ENCODE measurements around the gene MTFR1L. TPM values are rescaled to one million over a fixed set of nuclear protein-coding genes. Genes with fewer than 3 reads are reported as not detected.

Gene MTFR1L
- total RNA-seq, 2 donors from 2014 or later: 34.0 to 39.1 TPM

GRCh38 chr1:25870614-25871013, 50.9 kb downstream of the MTFR1L start:
- DNase-seq (no peak), ATAC-seq (replicated peaks in 1 of 2) (no peak)
- H3K27ac Mint-ChIP-seq: no peak overlapping the region
- no peaks in the 10 kb centered on the region for H3K36me3 Mint-ChIP-seq (ENCODE audit: insufficient read depth in 2 of 2)
- peaks cover 16% of the 10 kb centered on the region for H3K4me1 Mint-ChIP-seq (ENCODE audit: low read depth)
- H3K9me3 Mint-ChIP-seq: no peaks in the 10 kb centered on the region
- H3K27me3 Mint-ChIP-seq (ENCODE audit: low read depth): no peaks in the 10 kb centered on the region
- H3K4me3 Mint-ChIP-seq: no peak overlapping the region

DNA sequence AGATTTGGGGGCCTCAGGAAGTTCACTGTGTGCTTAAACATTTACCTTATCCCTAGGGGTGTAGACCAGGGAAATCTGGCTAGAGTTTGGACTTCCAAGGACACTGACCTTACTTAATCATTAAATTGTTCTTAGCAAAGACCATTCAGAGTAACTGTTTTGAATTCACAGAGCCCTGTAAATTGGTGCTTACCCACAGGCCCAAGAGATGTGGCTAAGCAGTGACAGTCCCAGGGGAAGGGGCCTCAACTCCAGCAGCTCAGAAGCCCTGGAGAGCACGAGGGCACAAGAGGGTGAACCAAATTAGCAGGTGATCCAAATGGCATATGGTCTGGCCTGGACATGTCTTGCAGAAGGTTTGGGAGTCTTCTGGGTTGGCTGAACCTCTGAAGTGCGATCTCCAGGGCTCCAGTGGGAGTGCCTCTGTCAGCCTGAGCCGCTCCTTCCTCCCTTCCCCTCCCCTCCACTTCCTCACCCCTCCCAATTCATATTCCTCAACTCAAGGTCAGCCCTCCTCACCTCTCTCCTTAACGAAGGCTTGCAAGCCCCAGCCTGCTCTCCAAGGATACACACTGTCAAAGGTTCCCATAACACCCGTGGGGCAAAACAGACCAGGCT, 51.4 kb downstream of the MTFR1L start:
- no peak for DNase-seq
- no peaks in the 10 kb centered on the region for H3K9me3 Mint-ChIP-seq
- H3K27me3 Mint-ChIP-seq (ENCODE audit: low read depth): peaks cover 3% of the 10 kb centered on the region
- no peaks in the 10 kb centered on the region for H3K36me3 Mint-ChIP-seq (ENCODE audit: insufficient read depth in 2 of 2)
- ATAC-seq (replicated peaks in 1 of 2): no peak
- peaks cover 19% of the 10 kb centered on the region for H3K4me1 Mint-ChIP-seq (ENCODE audit: low read depth)
- H3K4me3 Mint-ChIP-seq: no peak overlapping the region
- H3K27ac Mint-ChIP-seq: no peak overlapping the region

DNA sequence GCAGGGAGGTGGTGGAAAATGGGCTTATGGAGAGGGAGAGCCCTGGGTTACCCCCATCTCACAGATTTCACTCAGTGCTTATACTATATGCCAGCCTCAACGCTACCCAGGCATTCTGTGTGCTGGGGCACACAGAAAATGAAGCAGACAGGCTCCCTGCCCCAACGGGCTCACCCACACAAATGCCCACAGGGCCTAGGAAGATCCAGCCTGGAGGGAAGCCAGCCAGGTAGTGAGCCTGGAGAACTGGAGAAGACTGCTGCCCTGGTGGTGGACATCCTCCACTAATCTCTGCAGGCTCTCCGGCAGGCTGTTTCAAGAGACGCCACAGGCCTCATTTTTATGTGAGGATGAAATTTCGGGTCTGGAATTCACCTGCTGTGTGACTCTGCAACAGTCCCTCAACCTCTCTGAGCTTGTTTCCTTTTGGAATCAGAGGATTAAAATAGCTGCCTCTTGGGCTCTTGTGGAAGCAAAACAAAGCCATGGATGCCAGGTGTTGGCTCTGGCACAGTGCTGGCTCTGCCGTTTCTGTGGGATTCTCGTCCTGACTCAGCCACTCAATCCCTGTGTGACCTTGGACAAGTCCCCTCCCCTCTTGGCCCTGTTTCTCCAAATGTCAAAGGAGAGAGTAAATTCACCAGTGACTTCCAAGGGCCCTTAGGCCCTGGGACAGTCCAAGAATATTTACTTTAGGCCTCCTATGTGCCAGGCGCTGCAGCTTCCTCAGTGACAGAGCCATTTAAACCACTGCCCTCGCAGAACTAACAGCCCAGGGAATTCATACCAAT, 52.1 kb downstream of the MTFR1L start:
- DNase-seq (no peak), ATAC-seq (replicated peaks in 1 of 2) (no peak)
- peaks cover 24% of the 10 kb centered on the region for H3K4me1 Mint-ChIP-seq (ENCODE audit: low read depth)
- H3K36me3 Mint-ChIP-seq (ENCODE audit: insufficient read depth in 2 of 2): no peaks in the 10 kb centered on the region
- peaks cover 10% of the 10 kb centered on the region for H3K27me3 Mint-ChIP-seq (ENCODE audit: low read depth)
- H3K4me3 Mint-ChIP-seq: no peak overlapping the region
- H3K27ac Mint-ChIP-seq: no peak overlapping the region
- H3K9me3 Mint-ChIP-seq: no peaks in the 10 kb centered on the region

DNA sequence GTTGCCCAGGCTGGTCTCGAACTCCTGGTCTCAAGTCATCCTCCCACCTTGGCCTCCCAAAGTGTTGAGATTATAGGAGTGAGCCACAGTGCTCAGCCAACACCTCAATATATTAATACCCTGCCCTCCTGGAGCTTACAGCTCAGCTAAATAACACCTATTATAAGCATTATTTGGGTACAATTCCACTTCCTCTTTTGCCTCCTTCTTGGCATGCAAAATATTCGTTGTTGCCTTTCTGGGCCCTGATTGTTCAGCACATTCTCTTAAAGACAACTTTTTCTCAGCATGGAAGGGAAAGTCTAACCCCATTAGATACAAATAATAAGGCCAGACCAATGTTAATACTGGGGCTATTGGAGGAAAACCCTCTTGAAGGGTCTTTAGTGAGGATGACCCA, 53.0 kb downstream of the MTFR1L start:
- H3K36me3 Mint-ChIP-seq (ENCODE audit: insufficient read depth in 2 of 2): no peaks in the 10 kb centered on the region
- ATAC-seq (replicated peaks in 1 of 2): no peak
- no peak for DNase-seq
- no peaks in the 10 kb centered on the region for H3K9me3 Mint-ChIP-seq
- no peak overlapping the region for H3K4me3 Mint-ChIP-seq
- peaks cover 10% of the 10 kb centered on the region for H3K27me3 Mint-ChIP-seq (ENCODE audit: low read depth)
- H3K27ac Mint-ChIP-seq: no peak overlapping the region
- peaks cover 24% of the 10 kb centered on the region for H3K4me1 Mint-ChIP-seq (ENCODE audit: low read depth)

DNA sequence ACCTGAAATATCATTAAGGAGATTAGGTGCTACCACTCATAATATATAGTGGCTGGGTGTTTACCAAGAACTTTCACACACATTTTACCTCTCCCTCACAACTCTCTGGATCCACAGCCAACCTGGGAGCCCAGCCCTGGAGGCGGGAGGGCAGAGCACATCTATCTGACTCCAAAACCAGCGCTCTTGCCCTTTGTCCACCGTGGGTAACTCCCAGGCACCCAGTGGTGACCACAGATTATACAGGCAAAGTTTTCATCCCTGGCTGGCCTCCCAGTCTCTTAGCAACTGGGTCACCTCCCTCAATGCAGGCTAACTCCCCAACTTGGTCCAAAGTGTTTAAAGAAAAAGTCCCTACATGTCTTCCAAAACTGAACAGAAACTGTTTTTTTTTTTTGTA, 53.4 kb downstream of the MTFR1L start:
- Mint-ChIP-seq H3K27me3 (ENCODE audit: low read depth) (peaks cover 10% of the 10 kb centered on the region), H3K4me1 (ENCODE audit: low read depth) (peaks cover 24% of the 10 kb centered on the region), H3K4me3 (no peak overlapping the region), H3K36me3 (ENCODE audit: insufficient read depth in 2 of 2) (no peaks in the 10 kb centered on the region), H3K27ac (no peak overlapping the region), H3K9me3 (no peaks in the 10 kb centered on the region)
- DNase-seq: no peak
- ATAC-seq (replicated peaks in 1 of 2): no peak

DNA sequence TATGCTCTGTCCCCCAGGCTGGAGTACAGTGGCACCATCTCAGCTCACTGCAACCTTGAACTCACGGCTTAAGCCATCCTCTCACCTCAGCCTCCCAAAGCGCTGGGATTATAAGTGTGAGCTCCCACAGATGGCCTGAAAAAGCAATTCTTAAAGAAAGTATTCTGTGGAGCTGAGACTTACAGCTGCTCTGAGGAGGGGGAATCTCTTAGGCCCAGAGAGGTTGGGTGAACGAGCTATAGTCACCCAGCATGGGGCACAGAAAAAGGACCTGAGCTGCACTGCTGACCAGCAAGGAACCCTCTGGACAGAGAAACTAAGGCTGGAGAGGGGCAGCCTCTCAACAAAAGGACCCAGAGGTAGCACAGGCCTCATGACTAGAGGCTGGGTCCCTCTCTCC, 54.5 kb downstream of the MTFR1L start:
- Mint-ChIP-seq H3K4me3 (peak overlapping the region in 1 of 2 donors; percentile 93), H3K36me3 (ENCODE audit: insufficient read depth in 2 of 2) (no peaks in the 10 kb centered on the region), H3K4me1 (ENCODE audit: low read depth) (peaks cover 24% of the 10 kb centered on the region)

GRCh38 chr1:25874635-25875153, 54.9 kb downstream of the MTFR1L start:
- Mint-ChIP-seq H3K27ac (peak overlapping the region; percentile 46), H3K4me3 (peak overlapping the region; percentile 87 to 93), H3K36me3 (ENCODE audit: insufficient read depth in 2 of 2) (no peaks in the 10 kb centered on the region), H3K9me3 (no peaks in the 10 kb centered on the region), H3K27me3 (ENCODE audit: low read depth) (peaks cover 10% of the 10 kb centered on the region), H3K4me1 (ENCODE audit: low read depth) (peaks cover 24% of the 10 kb centered on the region)
- ATAC-seq (replicated peaks in 1 of 2) (no peak), DNase-seq (no peak)

More for the DNA sequence above, 54.5 kb downstream of the MTFR1L start:
- H3K27me3 Mint-ChIP-seq (ENCODE audit: low read depth): peaks cover 10% of the 10 kb centered on the region
- no peak for DNase-seq
- ATAC-seq (replicated peaks in 1 of 2): no peak
- H3K27ac Mint-ChIP-seq: no peak overlapping the region
- no peaks in the 10 kb centered on the region for H3K9me3 Mint-ChIP-seq

- H3K27ac Mint-ChIP-seq: peak within 1 kb of the TSS; percentile 46
- peaks cover 10% of the 10 kb centered on the region for H3K27me3 Mint-ChIP-seq (ENCODE audit: low read depth)
- DNase-seq (peak; percentile 76 to 79), ATAC-seq (replicated peaks in 1 of 2) (peak; percentile 90)
- no peaks in the 10 kb centered on the region for H3K36me3 Mint-ChIP-seq (ENCODE audit: insufficient read depth in 2 of 2)
- H3K4me3 Mint-ChIP-seq: peak within 1 kb of the TSS; percentile 87 to 93
- H3K4me1 Mint-ChIP-seq (ENCODE audit: low read depth): peaks cover 24% of the 10 kb centered on the region
- no peaks in the 10 kb centered on the region for H3K9me3 Mint-ChIP-seq
Observed at GRCh38 chr1:25875154-25875855, 55.6 kb downstream of the MTFR1L start, which contains the start of gene PAQR7. Gene PAQR7, minus strand, starts transcription at chr1:25875708. Its CDS starts 11,869 bp downstream, at chr1:25863839.

DNA sequence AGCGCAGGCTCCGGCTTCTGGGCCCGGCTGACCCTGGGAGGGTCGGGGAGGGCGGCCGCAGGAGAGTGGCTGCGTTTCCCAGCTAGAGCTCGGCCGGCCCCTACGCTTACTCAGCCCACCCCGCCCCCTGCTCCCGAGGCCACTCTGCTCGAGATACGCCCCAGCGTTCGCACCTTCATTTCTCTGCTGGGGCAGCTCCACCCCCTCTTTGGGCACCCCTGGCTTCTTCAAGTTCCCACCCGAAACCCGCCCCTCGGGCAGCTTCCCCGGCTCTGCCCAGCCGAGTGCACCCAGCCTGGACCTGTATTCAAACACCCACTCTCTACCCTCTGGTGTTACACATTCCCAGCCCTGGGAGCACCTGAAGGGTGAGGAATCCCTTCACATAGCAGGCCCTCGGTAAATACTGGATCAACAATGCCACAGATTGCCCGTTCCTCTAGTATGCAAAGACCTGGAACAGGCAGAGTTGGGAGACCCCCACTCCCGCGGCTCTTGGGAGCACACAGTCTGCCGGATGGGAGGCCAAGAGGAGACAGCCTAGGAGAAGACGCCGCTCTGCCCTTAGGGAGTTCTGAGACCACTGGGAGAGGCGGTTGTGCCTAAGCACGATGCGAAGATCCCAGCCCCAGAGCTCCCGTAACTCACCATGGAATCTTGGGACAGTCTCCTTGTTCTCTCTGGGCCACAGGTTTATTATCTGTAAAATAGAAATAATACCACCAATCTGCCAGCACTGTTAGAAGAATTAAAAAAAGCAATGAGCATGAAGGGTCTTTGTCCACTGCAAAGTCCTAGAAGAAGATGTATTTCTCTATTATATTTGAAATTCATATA, 56.3 kb downstream of the MTFR1L start:
- peak overlapping the region; percentile 83 to 93 for H3K4me3 Mint-ChIP-seq
- H3K27me3 Mint-ChIP-seq (ENCODE audit: low read depth): peaks cover 10% of the 10 kb centered on the region
- H3K27ac Mint-ChIP-seq: no peak overlapping the region
- H3K36me3 Mint-ChIP-seq (ENCODE audit: insufficient read depth in 2 of 2): no peaks in the 10 kb centered on the region
- H3K9me3 Mint-ChIP-seq: no peaks in the 10 kb centered on the region
- ATAC-seq (replicated peaks in 1 of 2): peak; percentile 52 to 58
- H3K4me1 Mint-ChIP-seq (ENCODE audit: low read depth): peaks cover 24% of the 10 kb centered on the region
- DNase-seq: no peak

GRCh38 chr1:25876693-25877077, 56.9 kb downstream of the MTFR1L start:
- Mint-ChIP-seq H3K9me3 (no peaks in the 10 kb centered on the region), H3K27me3 (ENCODE audit: low read depth) (peaks cover 10% of the 10 kb centered on the region), H3K4me1 (ENCODE audit: low read depth) (peaks cover 24% of the 10 kb centered on the region), H3K4me3 (peak overlapping the region in 1 of 2 donors; percentile 83), H3K36me3 (ENCODE audit: insufficient read depth in 2 of 2) (no peaks in the 10 kb centered on the region), H3K27ac (no peak overlapping the region)
- DNase-seq: no peak
- no peak for ATAC-seq (replicated peaks in 1 of 2)

DNA sequence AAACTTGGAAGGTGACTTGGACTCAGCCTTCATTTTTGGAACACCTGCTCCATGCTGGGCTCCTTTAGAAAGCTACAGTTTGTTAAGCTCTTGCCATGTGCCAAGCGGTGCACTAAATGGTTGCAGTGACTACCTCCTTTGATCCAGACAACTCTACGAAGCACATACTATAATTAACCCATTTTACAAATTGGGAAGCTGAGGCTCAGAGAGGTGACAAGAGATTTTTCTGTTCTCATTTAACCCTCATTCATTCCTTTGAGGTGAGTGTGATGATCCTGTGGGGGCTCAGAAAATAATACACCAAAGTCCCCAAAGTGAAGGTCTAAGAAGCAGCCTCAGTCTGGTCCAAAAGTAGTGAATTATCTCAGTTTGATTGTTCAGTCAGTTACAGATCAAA, 57.4 kb downstream of the MTFR1L start:
- DNase-seq: no peak
- Mint-ChIP-seq H3K36me3 (ENCODE audit: insufficient read depth in 2 of 2) (no peaks in the 10 kb centered on the region), H3K27ac (no peak overlapping the region), H3K4me3 (no peak overlapping the region), H3K9me3 (no peaks in the 10 kb centered on the region), H3K27me3 (ENCODE audit: low read depth) (peaks cover 10% of the 10 kb centered on the region), H3K4me1 (ENCODE audit: low read depth) (peaks cover 24% of the 10 kb centered on the region)
- no peak for ATAC-seq (replicated peaks in 1 of 2)

GRCh38 chr1:25878690-25879089, 58.9 kb downstream of the MTFR1L start:
- ATAC-seq (replicated peaks in 1 of 2) (no peak), DNase-seq (no peak)
- Mint-ChIP-seq H3K4me1 (ENCODE audit: low read depth) (peaks cover 17% of the 10 kb centered on the region), H3K36me3 (ENCODE audit: insufficient read depth in 2 of 2) (no peaks in the 10 kb centered on the region), H3K4me3 (no peak overlapping the region), H3K27ac (no peak overlapping the region), H3K27me3 (ENCODE audit: low read depth) (peaks cover 10% of the 10 kb centered on the region), H3K9me3 (no peaks in the 10 kb centered on the region)
